Stimulated activated CD4-positive, alpha-beta T cell treated with anti-CD3 and anti-CD28 coated beads, TNF-alpha, amount 100 ng/mL, for 48 hours (primary cell): ENCODE results near the gene SLC31A2.
"Not testable (repeated sequence)": the region's sequence is repeated elsewhere in the genome, so short reads cannot be mapped to it uniquely, and the experiment has no call there.

Source experiments
- DNase-seq, 3 donors: peaks; one replicate each; pipeline ENCODE4 v3.0.0-alpha.2; 2020; ENCODE audit warnings: low read depth in 3 of 3

Gene SLC31A2, protein sequence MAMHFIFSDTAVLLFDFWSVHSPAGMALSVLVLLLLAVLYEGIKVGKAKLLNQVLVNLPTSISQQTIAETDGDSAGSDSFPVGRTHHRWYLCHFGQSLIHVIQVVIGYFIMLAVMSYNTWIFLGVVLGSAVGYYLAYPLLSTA

DNA sequence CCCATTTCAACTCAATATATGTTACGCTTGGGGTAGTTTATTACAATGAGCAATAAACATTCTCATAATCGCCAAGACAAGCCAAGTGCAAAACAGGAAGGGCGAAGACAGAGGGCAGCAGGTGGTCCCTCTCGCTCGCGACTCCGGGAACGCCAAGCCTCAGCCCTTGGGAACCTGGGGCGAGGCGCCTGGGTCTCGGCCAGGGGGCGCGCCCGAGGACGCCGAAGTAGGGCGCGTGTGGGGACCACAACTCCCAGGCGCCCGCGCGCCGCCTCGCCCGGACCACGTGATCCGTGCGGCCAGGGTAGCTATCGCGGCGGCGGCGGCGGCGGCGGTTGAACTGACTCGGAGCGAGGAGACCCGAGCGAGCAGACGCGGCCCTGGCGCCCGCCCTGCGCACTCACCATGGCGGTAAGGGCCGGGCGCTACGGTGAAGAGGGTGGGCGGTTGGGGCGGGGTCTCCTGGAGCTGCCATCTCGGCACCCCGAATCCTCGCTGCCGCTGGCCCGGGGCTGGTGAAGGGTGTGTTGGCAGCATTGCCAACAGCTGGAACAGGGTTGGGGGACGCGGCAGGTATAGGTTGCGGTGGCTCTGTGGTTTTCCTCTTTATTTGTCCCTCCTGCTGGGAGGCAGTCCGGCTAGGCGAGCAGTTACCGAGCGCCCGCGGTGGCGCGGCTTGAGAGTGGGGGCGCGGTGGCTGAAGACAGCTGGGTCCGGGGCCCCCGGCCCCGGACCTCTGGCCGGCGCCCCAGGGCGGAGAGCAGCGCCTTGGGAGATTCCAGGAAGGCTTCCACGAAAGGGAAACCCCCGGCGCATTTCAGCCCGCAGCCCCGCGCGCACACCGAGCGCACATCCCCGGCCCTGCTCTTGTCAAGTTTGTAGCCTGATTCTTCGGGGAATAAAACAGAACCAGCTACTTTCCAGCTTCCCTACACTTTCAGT, at the start of gene SLC31A2:
TSS of gene SLC31A2 (plus strand) at position 338 of the 942 bp plus-strand sequence. CDS start at position 406, 68 bp downstream.
- peak; percentile 81 to 86 (median 82) for DNase-seq

DNA sequence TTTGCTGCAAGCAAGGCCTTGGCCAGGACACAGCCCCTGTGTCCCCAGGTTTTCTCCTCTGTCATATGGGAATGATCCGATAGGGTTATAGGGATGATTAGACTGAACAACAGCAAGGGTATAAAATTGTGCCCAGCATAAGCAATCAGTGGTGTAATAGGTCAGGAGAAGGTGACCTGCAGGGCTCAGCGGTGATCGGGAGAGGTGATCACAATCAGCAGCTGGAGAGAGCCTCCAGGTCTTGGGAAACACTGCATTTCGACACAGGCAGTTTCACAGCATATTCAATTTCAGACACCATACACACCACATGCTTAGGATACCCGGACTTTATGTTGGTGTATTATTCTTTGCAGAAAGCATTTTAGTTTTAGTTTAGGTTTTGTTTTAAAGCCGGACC, 45.5 kb upstream of the SLC31A2 start:
- not testable (repeated sequence) for DNase-seq

DNA sequence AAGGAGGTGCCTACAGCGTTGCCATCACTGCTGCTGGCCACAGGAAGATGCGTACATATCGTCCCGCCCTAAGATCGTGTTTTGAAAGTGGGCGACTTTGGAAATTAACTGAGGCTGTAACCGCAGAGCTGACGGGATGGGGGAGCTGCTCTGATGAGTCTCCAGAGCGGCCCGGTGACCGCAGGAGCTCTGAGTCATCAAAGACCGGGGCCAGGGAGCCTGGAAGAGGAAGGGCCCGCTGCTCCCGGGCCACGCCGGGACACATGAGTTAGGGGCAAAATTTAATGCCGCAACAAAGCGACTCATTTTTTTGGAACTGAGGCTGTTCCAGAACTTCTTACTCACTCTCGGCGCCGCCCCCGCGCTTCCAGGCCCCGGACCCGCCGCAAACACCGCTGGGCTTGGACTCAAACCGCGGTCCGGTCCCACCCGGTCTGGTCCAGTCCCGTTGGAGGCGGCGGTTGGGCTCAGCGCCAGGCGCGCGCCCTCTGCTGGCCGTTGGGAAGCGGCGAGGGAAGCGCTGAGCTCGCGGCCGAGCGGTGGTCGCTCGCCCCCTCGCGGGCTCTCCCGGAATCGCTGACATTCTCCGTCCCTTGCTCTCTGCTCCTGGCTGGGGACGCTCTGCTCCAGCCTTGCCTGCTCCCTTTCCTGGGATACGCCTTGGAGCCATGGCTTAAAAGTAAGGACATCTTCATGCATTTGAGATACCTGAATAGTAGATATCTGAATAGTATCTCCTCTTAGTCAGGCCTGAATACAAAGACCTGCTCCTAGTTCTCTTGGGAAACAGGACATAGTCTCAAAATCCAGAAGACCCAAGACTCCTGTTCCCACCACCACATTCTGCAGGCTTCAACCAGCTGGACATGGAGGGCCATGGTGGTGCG, 39.5 kb upstream of the SLC31A2 start:
- DNase-seq, result peak in 1 of 3 donors; percentile 4

DNA sequence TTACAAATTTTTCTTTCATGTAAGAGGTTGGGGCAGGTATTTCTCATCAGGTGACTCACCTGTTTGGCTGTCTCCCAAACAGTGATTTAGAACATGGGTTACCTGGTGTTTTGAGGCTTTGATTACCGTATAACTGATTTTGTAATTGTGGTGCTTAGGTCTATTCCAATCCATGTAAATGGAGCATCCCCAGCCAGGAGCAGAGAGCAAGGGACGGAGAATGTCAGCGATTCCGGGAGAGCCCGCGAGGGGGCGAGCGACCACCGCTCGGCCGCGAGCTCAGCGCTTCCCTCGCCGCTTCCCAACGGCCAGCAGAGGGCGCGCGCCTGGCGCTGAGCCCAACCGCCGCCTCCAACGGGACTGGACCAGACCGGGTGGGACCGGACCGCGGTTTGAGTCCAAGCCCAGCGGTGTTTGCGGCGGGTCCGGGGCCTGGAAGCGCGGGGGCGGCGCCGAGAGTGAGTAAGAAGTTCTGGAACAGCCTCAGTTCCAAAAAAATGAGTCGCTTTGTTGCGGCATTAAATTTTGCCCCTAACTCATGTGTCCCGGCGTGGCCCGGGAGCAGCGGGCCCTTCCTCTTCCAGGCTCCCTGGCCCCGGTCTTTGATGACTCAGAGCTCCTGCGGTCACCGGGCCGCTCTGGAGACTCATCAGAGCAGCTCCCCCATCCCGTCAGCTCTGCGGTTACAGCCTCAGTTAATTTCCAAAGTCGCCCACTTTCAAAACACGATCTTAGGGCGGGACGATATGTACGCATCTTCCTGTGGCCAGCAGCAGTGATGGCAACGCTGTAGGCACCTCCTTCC, 37.9 kb upstream of the SLC31A2 start:
- DNase-seq, result not testable (repeated sequence)

DNA sequence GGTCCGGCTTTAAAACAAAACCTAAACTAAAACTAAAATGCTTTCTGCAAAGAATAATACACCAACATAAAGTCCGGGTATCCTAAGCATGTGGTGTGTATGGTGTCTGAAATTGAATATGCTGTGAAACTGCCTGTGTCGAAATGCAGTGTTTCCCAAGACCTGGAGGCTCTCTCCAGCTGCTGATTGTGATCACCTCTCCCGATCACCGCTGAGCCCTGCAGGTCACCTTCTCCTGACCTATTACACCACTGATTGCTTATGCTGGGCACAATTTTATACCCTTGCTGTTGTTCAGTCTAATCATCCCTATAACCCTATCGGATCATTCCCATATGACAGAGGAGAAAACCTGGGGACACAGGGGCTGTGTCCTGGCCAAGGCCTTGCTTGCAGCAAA, 32.0 kb upstream of the SLC31A2 start:
- not testable (repeated sequence) for DNase-seq

DNA sequence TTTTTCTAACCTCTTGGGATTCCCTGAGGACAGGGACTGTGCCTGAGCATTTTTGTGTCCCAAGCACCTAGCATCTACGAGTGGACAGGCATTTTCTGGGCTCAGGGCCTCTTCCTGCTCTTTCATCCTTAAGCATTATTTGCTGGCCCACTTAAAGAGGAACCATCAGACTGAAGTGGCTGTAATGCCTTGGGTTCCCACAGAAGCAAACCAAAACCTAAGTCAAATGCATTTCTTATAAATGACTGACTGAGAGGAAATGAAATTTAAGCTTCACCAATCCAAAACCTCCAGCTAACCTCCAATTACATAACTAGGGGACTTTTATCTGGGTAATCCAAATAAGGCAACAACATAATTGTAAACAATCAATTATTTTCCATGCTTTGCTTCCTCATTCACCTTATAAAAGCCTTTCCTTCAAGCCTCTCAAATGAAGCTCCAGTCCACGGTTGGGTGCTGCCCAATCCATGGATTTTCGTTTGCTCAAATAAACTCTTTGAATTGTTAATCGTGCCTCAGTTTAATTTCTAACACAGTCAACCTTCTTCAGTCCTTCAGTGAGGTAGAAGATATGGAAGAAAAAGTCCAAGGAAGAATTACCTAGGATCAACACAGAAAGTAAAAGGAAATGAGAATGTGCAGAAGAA, 25.3 kb upstream of the SLC31A2 start:
- no peak for DNase-seq

DNA sequence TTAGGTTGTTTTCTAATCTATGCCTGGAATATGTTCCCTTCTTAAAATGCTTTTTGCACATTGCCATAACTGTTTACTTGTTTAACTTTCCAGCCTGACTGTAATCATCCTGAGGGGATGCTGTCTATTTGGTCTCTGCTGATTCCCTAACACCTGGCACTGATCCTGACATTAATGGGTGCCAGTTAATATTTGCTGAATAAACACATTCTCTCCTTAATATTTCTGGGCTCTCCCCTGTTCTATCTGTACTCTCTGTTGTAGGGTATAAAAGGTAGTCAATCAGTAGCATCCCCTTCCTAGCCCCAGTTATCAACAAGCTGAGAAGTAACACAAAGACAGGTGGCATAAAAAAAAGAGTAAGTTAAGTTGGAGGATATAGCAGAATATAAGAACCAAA, 21.3 kb upstream of the SLC31A2 start:
- DNase-seq, result no peak

DNA sequence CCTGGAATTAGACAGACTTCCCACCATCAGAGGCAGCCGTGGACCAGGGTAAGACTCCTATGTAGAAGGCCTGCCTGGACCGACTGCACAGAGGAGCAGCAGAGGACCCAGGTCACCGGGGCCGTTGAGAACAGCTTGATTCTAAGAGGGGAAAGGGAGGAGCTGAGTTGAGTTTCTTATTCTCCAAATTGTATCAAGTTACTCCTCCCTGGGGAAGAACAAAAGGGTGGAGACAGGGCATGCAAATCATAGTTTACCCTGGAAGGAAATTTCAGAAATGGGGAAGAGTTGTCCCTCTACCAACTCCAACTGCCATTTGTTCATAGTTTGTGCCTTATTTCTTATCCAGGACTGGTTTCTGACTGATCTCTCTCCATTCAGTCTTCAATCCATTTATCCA, 20.9 kb upstream of the SLC31A2 start:
- DNase-seq, result no peak

DNA sequence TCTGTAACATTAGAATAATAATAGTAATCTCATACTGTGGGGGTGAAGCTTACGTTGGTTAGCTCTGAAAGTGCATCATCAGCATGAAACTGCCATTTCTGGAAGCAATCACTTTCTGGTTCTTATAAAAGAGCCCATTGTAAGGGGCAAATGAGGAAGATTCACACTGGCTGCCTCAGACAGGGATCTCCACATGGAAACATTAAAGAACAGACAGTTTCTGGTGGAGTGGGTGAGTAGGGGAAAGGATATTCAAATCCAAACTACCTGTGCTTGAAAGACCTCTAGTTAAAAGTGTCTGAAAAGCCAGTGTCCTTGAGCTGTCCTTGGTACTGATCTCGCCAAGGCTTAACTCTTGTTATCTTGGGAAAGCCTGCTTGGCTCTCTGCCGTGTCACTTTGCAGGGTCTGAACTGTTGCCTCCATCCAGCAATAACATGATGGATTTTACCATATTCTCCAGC, 19.1 kb upstream of the SLC31A2 start:
- DNase-seq, result no peak

DNA sequence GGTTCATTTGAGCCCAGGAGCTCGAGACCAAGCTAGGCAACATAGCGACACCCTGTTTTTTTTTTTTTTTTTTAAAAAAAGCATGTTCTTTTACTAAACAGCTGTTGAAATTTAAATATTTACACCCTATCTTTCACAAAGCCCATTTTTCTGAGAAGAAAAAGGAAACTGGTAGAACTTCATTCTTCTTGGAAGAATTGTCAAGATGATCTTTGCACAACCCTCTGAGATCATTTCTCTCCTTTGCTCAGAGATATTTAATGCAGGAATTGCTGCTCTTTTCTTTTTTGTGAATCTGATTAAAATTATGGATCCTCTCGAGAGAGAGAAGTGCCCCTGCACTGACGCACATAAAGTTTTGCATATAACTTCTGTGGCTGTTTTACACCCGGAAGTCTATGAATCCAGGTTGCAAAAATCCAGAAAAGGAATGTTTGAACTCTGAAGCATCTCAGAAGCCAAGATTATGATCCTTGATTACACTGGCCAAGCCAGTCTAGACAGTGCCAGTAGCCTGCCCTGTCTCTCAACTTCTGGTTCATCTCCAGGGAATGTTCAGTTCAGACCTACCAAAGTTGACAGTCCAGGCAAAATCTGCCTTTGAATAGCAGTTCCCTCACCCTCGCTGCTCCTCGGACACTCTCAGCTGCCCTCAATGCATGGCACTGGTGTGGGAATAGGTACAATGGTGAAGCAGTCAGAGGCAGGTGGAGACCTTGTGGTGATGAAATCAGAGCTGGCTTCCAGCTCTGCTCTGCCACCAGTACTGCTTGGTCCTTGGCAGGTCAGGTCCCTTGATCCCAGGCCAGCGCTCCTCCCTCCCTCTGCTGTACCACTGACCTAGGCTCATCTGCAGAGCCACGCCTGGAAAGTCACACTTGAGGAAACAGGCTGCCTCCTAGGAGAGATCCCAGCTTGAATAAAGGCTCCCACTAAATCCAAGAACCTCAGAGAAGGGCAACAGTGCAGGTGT, 13.3 kb upstream of the SLC31A2 start:
- no peak for DNase-seq

DNA sequence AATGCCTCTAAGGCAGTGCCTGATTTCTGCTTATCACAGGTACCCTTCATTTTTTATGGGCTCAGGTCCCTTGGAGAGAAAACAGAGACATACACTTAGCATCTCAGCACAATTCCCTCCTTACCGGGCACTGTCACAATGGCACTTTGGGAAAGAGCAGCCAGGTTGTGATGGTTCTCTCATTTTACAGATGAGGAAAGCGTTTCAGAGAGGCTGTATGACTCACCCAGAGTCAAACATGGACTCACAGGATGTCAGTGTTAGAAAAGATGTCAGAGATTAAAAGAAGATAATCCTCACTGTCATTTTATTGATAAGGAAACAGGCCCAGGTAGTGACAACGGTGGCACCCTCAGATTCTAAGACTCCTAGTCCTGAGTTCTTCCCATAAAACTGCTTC, 12.0 kb upstream of the SLC31A2 start:
- no peak for DNase-seq

DNA sequence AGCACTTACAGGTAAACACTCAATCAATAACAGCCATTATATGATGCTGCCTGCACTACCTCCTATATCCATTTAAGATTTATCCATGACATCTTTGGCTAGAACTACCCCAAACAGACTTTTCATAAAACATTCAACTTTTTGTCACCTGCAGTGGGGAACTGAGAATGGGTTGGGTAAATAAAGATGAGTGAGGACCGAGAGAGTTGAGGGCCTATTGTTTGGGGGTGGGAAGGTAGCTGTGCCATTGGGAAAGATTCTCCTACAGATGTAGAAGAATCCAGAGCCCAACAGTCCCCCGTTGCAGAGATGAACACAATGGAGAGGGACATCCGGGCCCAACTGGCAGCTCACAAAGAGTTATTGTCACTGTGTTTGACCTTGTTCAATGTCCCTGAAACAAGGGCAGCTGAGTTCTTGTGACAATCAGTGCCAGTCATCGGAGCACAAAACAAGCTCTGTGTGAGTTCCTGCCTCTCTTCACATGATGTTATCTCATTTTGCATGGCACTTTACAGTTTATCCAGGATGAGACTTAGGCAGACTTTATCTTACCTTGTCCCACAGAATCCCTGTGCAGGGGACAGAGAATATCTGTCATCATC, 11.5 kb upstream of the SLC31A2 start:
- DNase-seq, result no peak

DNA sequence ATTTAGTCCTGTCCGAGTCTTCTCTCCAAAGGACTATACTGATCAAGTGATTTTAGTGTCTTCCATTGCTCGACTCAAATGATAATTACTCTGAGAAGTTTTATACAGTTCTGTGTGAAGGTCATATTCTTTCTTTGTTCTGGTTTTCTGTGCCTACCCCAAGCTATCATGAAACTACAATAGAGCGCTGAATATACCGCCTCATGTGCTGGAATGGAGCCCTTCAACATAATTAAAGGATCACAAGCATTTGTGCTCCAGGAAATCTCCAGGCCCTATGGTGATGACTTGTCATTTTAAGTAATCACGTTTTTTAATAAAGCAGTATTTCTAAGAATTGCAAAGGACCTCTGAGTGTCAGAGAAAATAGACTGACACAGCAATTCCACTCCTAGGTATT, 10.9 kb upstream of the SLC31A2 start:
- DNase-seq, result no peak

DNA sequence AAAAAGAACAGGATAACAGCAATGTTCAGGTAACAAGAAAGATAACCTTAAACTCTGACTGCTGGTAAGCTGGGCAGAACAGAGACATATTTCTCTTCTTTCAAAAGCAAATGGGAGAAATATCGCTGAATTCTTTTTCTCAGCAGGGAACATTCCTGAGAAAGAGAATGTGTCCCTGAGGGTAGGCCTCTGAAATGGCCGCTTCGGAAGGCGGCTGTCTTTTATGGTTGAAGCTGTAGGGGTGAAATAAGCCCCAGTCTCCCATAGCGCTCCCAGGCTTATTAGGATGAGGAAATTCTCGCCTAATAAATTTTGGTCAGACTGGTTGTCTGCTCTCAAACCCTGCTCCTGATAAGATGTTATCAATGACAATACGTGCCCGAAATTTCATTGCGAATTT, 9.9 kb upstream of the SLC31A2 start:
- DNase-seq, result not testable (repeated sequence)

DNA sequence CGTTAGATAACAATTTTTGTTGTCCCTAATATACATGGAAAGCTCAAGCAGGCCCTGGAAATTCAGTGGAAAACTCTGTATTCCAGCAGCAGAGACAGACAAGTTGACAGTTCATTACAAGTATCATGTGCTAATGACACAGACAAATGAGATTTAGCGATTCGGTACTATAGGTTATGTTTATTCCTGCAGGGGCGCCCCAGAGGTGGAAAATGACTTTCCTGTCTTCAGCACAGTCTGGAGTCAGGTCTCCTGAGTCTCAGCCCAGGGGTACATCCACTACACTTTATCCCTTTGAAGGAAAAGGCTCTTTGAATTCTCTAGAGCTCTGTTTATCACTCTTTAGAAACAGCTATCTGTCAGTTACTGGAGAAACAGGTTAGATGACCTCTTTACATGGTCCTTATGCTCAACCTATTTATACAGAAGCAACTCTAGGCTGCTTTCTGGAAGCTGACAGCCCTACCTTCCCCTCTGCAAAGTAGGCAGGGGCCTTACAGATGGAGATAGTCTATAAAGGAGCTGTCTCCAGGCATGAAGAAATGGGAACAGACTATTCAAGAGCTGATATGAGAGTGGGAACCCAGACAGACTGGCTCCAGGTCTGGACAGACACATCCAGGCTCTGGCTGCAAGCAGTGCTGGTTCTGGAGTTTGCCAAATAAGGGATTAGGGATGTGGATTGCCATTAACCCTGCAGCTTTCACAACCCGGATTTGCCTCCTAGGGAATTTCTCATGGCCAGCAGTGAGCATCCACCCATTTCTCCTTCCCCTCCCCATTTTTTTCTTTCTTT, 7.2 kb upstream of the SLC31A2 start:
- DNase-seq, result no peak

DNA sequence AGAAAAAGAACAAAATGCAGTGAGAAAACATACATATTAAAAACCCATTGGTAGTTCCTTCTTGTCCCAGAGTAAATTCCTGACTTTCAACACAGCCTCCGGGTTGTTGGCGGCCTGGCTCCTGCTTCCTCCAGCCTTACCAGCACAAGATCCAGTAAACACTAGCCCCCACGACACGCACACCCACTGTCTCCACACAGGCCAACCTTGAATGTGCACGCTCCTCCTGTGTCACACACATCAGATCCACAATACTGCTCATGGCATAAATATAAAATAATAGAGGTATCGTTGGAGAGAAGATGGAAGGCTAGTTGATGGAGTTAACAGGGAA, 2.5 kb upstream of the SLC31A2 start:
- no peak for DNase-seq

DNA sequence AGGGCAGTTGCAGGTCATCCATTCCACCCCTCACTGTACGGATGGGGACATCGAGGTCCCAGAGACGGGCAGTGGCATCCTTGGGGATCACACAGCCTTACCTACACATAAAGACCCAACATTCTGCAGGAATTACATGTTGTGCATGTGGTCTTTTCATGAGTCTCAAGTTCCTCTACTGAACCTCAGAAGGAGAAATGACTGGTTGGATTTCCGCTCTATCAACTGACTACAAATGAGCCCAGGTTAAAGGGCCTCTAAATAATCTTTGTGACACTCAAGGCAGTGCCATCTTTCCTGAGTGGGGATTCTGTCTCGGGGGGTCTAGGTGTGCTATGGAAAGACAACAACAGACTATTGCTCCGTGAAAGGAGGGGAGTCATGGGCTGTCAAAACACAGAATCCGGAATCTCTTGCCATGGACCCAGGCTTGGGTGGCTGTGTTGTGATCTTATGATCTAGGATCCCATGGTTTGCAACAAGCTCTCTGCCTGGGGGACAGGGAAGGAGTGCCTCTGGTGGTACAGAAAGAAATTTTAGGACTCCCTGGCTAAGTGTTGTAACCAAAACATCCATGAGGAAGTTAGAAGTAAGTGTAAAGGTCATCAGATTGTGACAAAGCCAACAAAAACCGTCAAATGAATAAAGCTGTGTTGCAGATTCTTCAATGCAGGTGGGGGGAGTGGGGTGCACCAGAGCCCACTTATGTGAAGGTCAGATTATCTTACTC, 1.9 kb upstream of the SLC31A2 start:
- no peak for DNase-seq

DNA sequence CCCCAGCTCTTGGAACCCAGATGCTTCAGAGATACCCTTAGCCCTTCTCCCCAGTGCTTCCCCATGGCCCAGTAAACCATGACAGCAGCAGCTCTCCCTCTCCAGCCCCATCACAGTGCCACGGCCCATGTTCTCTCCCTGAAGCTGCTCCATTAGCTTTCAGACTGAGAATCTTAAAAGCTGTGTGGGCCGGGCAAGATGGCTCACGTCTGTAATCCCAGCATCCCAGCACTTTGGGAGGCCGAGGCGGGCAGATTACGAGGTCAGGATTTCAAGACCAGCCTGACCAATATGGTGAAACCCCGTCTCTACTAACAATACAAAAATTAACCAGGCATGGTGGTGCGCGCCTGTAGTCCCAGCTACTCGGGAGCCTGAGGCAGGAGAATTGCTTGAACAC, 1.2 kb upstream of the SLC31A2 start:
- not testable (repeated sequence) for DNase-seq
